NCI-H187 treated with DMSO at 0.1 percent for 48 hours (cell line): ENCODE measurements around the gene TEAD1.

Experiments used
- DNase-seq: peaks from one replicate; lab custom pipeline; 2025; lab: John Stamatoyannopoulos, UW

TEAD1 gene

DNA sequence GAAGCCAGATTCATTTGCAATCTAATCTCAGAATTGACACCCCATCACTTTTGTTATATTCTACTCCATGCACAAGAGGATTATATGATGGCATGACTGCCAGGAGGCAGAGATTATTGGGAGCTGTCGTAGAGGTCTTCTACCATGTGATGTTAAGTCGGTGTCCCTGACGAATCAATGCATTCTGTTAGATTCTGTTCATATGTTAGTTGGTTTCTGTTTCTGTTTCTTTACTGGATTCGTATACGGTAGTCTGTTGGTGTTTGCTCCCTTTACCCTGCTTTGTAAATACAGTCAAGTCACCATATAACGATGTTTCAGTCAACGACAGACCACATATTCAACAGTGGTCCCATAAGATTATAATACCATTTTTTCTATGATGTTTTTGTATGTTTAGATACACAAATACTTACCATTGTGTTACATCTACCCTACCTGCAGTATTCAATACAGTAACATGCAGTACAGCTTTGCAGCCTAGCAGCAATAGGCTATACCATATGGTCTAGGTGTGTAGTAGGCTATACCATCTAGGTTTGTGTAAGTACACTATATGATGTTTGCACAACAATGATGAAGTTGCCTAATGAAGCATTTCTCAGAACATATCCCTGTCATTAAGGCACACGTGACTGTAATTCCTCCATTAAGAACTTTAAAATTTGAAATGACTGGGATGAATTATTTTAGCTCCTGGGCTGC lies 312.1 kb downstream of the TEAD1 start:
- DNase-seq, result no peak

DNA sequence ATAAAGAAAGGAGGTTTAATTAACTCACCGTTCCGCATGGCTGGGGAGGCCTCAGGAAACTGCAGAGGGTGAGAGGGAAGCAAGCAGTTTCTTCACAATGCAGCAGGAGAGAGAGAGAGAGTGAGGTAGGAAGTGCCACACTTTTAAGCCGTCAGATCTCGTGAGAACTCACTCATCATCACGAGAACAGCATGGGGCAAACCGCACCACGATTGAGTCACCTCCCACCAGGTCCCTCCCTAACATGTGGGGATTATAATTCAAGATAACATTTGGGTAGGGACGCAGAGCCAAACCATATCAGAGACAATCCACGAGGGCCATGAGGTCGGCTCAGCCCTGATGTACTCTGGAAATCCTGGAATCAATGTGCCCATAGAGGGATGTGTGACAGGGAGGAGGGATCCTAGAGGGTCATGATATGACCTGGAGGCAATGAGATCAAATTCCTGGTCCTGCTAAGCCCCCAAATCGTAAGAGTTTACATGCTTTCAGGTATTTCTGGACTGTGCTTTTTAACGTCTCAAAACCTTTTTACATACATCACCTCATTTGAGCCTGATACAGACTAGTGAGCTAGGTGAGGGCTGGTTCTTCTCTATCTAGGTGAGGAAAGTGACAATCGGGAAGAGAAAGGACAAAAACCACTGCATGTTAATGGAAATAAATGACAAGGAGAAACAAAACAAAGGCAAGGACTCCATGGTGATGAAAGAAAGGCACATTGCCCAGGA lies 315.4 kb downstream of the TEAD1 start:
- no peak for DNase-seq

DNA sequence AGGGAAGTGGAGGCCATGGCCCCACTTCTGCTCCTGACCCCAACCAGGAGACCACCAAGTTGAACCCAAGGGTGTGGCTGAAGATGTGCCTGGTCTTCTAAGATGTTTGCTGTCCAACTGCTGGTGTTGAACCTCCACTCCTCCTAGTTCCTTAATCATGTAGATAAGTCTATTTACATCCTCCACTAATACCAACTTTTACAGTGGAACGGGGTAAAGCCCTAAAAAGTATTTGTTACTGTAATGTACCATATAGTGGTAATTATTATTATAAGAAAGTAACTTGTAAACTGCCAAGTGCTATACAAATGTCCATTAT lies 315.9 kb downstream of the TEAD1 start:
- DNase-seq, result no peak

- DNase-seq, result no peak
Observed at GRCh38 chr11:12991426-12991825, 317.2 kb downstream of the TEAD1 start.

- no peak for DNase-seq
Observed at GRCh38 chr11:12993626-12994025, 319.4 kb downstream of the TEAD1 start.
